ENCODE measurements around the gene CD1B. TPM values are rescaled to one million over a fixed set of nuclear protein-coding genes. Genes with fewer than 3 reads are reported as not detected.

Gene CD1B
- total RNA-seq, 3 donors from 2014 or later = not detected

GRCh38 chr1:158324395-158324794 is 6.9 kb downstream of the CD1B start:
- peaks cover 4% of the 10 kb centered on the region for H3K9me3 ChIP-seq
- TF ChIP-seq, protein P1, sequence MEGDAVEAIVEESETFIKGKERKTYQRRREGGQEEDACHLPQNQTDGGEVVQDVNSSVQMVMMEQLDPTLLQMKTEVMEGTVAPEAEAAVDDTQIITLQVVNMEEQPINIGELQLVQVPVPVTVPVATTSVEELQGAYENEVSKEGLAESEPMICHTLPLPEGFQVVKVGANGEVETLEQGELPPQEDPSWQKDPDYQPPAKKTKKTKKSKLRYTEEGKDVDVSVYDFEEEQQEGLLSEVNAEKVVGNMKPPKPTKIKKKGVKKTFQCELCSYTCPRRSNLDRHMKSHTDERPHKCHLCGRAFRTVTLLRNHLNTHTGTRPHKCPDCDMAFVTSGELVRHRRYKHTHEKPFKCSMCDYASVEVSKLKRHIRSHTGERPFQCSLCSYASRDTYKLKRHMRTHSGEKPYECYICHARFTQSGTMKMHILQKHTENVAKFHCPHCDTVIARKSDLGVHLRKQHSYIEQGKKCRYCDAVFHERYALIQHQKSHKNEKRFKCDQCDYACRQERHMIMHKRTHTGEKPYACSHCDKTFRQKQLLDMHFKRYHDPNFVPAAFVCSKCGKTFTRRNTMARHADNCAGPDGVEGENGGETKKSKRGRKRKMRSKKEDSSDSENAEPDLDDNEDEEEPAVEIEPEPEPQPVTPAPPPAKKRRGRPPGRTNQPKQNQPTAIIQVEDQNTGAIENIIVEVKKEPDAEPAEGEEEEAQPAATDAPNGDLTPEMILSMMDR (IDR thresholded peaks at IDR 0.05) = no peak
- no peak for DNase-seq
- no peak overlapping the region for H3K4me3 ChIP-seq
- no peak for ATAC-seq
- no peaks in the 10 kb centered on the region for H3K4me1 ChIP-seq (ENCODE audit: low read depth)
- H3K36me3 ChIP-seq (ENCODE audit: low read depth) = no peaks in the 10 kb centered on the region
- intact Hi-C loops (cut with DNase I, micrococcal nuclease) = no loop called here

DNA sequence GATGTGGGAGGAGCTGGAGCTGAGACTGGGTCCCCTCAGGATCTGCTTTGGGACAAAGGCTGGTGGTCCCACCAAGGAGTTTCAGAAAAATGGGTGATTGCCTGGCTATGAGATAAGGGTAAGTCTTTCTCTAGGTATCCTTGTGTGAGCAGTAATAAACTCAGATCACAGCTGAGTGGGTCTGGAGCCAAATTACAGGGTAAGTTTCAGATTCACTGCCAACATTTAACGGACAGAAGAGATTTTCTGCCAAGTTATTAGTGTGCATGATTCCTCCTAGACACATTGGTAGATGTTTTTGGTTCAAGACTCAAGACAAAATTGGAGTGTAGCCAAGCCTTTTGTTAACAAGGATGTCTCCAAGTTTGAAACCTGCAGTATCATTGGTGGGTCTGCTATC is 7.5 kb downstream of the CD1B start:
- TF ChIP-seq, protein P1 (IDR thresholded peaks at IDR 0.05) = no peak
- ATAC-seq = no peak

DNA sequence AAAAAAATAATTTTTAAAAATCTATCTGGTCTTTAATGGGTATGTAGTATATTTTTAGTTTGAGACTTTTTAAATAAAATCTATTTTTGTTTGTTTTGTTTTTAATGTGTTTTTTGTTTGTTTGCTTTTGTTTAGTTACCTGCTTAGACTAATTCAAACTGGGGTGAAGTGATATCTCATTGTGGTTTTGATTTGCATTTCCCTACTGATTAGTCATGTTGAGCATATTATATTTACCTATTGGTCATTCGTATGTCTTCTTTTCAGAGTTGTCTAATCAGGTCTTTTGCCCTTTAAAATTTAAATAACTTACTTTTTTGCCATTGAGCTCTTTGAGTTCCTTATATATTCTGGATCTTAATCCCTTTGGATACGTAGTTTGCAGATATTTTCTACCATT is 20.3 kb downstream of the CD1B start:
- Histone ChIP-seq H3K4me3 (no peak overlapping the region), H3K36me3 (ENCODE audit: low read depth) (no peaks in the 10 kb centered on the region), H3K9me3 (peaks cover 13% of the 10 kb centered on the region), H3K4me1 (ENCODE audit: low read depth) (no peaks in the 10 kb centered on the region)
- ATAC-seq = no peak
- intact Hi-C loops (cut with DNase I, micrococcal nuclease) = no loop called here
- TF ChIP-seq, protein P1 (IDR thresholded peaks at IDR 0.05) = no peak
- DNase-seq = no peak

More for the DNA sequence above, 7.5 kb downstream of the CD1B start:
- H3K9me3 ChIP-seq = peaks cover 4% of the 10 kb centered on the region
- H3K36me3 ChIP-seq (ENCODE audit: low read depth) = no peaks in the 10 kb centered on the region
- no peak for DNase-seq
- H3K4me1 ChIP-seq (ENCODE audit: low read depth) = no peaks in the 10 kb centered on the region
- no peak overlapping the region for H3K4me3 ChIP-seq
- intact Hi-C loops (cut with DNase I, micrococcal nuclease) = no loop called here

DNA sequence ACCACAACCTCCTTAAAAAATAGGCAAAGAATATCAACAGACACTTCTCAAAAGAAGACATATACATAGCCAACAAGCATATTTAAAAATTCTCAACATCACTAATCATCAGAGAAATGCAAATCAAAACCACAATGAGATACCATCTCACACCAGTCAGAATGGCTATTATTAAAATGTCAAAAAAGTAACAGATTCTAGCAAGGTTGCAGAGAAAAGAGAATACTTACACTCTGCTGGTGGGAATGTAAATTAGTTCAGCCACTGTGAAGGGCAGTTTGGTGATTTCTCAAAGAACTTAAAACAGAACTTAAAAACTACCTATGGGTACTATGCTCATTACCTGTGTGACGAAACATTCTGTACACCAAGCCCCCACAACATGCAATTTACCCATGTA is 20.7 kb downstream of the CD1B start:
- DNase-seq (no peak), ATAC-seq (no peak)
- Histone ChIP-seq H3K4me1 (ENCODE audit: low read depth) (no peaks in the 10 kb centered on the region), H3K9me3 (peaks cover 13% of the 10 kb centered on the region), H3K36me3 (ENCODE audit: low read depth) (no peaks in the 10 kb centered on the region), H3K4me3 (no peak overlapping the region)
- intact Hi-C loops (cut with DNase I, micrococcal nuclease) = no loop called here
- TF ChIP-seq, protein P1 (IDR thresholded peaks at IDR 0.05) = no peak

DNA sequence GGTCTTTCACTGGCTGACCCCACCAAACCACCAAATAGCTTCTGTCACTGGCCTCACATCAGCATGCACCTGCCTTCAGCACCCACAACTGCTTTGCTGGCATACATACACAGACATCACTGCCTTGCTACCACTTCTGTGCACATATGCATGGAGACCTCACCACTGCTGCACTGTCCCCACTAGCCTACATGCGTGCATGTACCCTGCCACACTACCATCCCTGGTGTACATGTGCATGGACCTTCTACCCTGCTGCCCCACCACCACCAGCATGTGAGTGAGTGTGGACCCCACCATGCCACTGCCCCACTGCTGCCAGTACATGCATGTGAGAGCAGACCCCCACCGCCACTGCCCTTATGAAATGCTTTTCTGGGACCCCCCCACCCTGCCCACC is 35.5 kb downstream of the CD1B start:
- no peaks in the 10 kb centered on the region for H3K4me1 ChIP-seq (ENCODE audit: low read depth)
- intact Hi-C loops (cut with DNase I, micrococcal nuclease) = no loop called here
- no peaks in the 10 kb centered on the region for H3K36me3 ChIP-seq (ENCODE audit: low read depth)
- H3K4me3 ChIP-seq = no peak overlapping the region
- H3K9me3 ChIP-seq = no peaks in the 10 kb centered on the region
- no peak for DNase-seq
- ATAC-seq = no peak
- TF ChIP-seq, protein P1 (IDR thresholded peaks at IDR 0.05) = no peak

DNA sequence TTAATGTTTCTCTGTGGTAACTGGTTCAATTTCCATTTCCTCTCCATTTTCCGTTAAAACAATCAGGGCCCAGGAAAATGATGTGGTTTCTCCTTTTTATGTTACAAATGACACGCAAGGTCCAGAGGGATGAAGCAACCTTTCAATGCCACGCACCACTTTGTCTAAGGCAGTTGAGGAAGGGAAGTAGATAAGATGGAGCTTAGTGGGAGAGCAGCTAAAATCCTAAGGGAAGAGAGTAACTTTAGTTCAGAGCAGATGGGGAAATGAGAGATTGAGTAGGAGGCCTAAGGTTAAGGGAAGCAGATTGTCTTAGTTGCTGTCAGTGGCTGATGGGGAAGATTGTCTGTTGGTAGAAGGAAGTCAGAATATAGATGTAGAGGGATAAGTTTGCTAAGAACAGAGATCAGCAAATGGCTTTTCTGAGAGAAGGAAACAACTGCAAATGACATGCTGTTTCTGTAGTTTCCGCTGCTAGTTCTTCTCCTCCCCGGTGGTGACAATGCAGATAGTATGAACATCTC is 40.9 kb downstream of the CD1B start:
- intact Hi-C loops (cut with DNase I, micrococcal nuclease) = no loop called here
- H3K4me3 ChIP-seq = no peak overlapping the region
- H3K9me3 ChIP-seq = no peaks in the 10 kb centered on the region
- ATAC-seq (no peak), DNase-seq (no peak)
- no peaks in the 10 kb centered on the region for H3K36me3 ChIP-seq (ENCODE audit: low read depth)
- no peaks in the 10 kb centered on the region for H3K4me1 ChIP-seq (ENCODE audit: low read depth)
- TF ChIP-seq, protein P1 (IDR thresholded peaks at IDR 0.05) = no peak

Data from mucosa of descending colon (tissue), 3 donors.